SU-DHL-6 (cell line): Measurements from ENCODE around the gene RPS6KL1.

ENCODE experiments used
- H2AFZ ChIP-seq: fragments of 200-600 bp; sonication (generic); 2 replicates; pipeline ENCODE4 v1.6.1; 2014; ENCODE audit warnings: low read depth, mild to moderate bottlenecking, moderate library complexity, mixed read lengths, antibody characterized with exemption, low read length; ENCODE audit not compliant: severe bottlenecking
- H3F3A ChIP-seq: fragments of 200-600 bp; shearing (Covaris generic); 2 replicates; pipeline ENCODE4 v1.6.0; 2016; ENCODE audit warnings: antibody characterized with exemption, mild to moderate bottlenecking; ENCODE audit not compliant: insufficient read depth
- H3K27ac ChIP-seq: fragments of 200-600 bp; sonication (generic); 2 replicates; pipeline ENCODE4 v1.5.1; 2016; ENCODE audit warnings: low read depth, mild to moderate bottlenecking, low read length, moderate library complexity, mixed read lengths
- H3K27me3 ChIP-seq: fragments of 200-600 bp; sonication (generic), shearing (Covaris generic); 2 replicates; pipeline ENCODE4 v1.6.0; 2014; ENCODE audit warnings: mild to moderate bottlenecking, low read length
- H3K36me3 ChIP-seq: fragments of 200-600 bp; sonication (generic); 2 replicates; pipeline ENCODE4 v1.6.1; 2014; ENCODE audit warnings: mild to moderate bottlenecking, low read length, mixed read lengths
- H3K4me2 ChIP-seq: fragments of 300-600, 200-600 bp; shearing (Covaris generic), sonication (generic); 2 replicates; pipeline ENCODE4 v1.6.0; 2014; ENCODE audit warnings: low read length, low read depth, mild to moderate bottlenecking; ENCODE audit not compliant: poor library complexity, severe bottlenecking
- H3K4me3 ChIP-seq: fragments of 200-600 bp; sonication (generic); 2 replicates; pipeline ENCODE4 v1.5.1; 2014; ENCODE audit warnings: antibody characterized with exemption, low read length, mild to moderate bottlenecking, mixed read lengths; ENCODE audit not compliant: insufficient read depth, poor library complexity, severe bottlenecking
- H3K79me2 ChIP-seq: fragments of 200-600 bp; sonication (generic); 2 replicates; pipeline ENCODE4 v1.6.1; 2014; ENCODE audit warnings: mild to moderate bottlenecking, low read length, moderate library complexity; ENCODE audit not compliant: insufficient read depth
- H3K9ac ChIP-seq: fragments of 200-600 bp; sonication (generic); 2 replicates; pipeline ENCODE4 v1.7.0; 2014; ENCODE audit warnings: mild to moderate bottlenecking, low read length
- H3K9me2 ChIP-seq: fragments of 200-600 bp; sonication (generic); replicated peaks from 2 replicates; pipeline ENCODE4 v1.6.1; 2014; ENCODE audit warnings: low read length; ENCODE audit not compliant: insufficient read depth
- H3K9me3 ChIP-seq: fragments of 200-600 bp; sonication (generic); 2 replicates; pipeline ENCODE4 v1.6.1; 2014; ENCODE audit warnings: low read length, mixed read lengths; ENCODE audit not compliant: insufficient read depth
- H4K20me1 ChIP-seq: fragments of 200-600 bp; sonication (generic); 2 replicates; pipeline ENCODE4 v1.6.1; 2014; ENCODE audit warnings: low read depth, mild to moderate bottlenecking, antibody characterized with exemption, low read length, moderate library complexity, mixed read lengths
- CTCF ChIP-seq: fragments of 200-600 bp; sonication (generic); IDR thresholded peaks from one replicate; pipeline ENCODE4 v1.5.1; 2017; ENCODE audit warnings: antibody characterized with exemption, mild to moderate bottlenecking, low read length, moderate library complexity; ENCODE audit not compliant: insufficient read depth, poor library complexity, severe bottlenecking
- EZH2phosphoT487 ChIP-seq: fragments of 200-600 bp; sonication (generic), shearing (Covaris generic); conservative IDR thresholded peaks from 2 replicates; pipeline ENCODE4 v1.6.1; 2018; ENCODE audit warnings: mild to moderate bottlenecking, antibody characterized with exemption, low read length, moderate library complexity, mixed read lengths

RPS6KL1 gene

DNA sequence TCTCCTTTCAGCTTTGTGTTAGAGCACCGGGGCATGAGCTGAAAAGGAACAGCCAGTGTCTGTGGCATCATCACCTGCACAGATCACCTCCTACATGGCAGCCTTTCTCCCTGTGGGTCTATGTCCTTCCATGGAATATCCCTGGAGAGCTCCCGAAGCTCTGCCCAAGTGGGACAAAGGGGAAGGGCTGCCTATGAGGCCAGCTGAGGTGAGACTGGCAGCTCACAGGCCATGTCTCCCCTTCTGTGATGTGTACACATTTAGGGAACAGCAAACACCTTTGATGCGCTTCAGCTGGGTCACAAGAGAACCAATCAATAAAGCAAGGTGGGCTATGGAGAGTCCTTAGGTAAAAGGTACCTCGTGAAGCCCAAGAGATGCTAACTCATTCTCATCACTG is 51.2 kb downstream of the RPS6KL1 start:
- H3K27me3 ChIP-seq, result no peaks in the 10 kb centered on the region
- H3K79me2 ChIP-seq, result no peaks in the 10 kb centered on the region
- no peak overlapping the region for H3K27ac ChIP-seq
- no peak overlapping the region for H3K9ac ChIP-seq
- H3F3A ChIP-seq, result no peaks in the 10 kb centered on the region
- no peaks in the 10 kb centered on the region for H3K9me2 ChIP-seq
- H3K36me3 ChIP-seq, result no peaks in the 10 kb centered on the region
- H3K4me2 ChIP-seq, result no peak overlapping the region
- H2AFZ ChIP-seq, result no peak overlapping the region
- TF ChIP-seq EZH2phosphoT487 (no peak), CTCF (no peak)
- no peaks in the 10 kb centered on the region for H3K9me3 ChIP-seq
- H3K4me3 ChIP-seq, result no peak overlapping the region
- no peaks in the 10 kb centered on the region for H4K20me1 ChIP-seq

- Histone ChIP-seq H3K9me2 (no peaks in the 10 kb centered on the region), H3K9ac (no peak overlapping the region), H3K9me3 (no peaks in the 10 kb centered on the region), H3K27me3 (no peaks in the 10 kb centered on the region), H3K79me2 (no peaks in the 10 kb centered on the region), H3K36me3 (no peaks in the 10 kb centered on the region), H3F3A (no peaks in the 10 kb centered on the region), H3K27ac (no peak overlapping the region), H3K4me3 (no peak overlapping the region), H2AFZ (no peak overlapping the region), H4K20me1 (no peaks in the 10 kb centered on the region), H3K4me2 (no peak overlapping the region)
- TF ChIP-seq CTCF, result no peak
- no peak for TF ChIP-seq EZH2phosphoT487
These were observed 54.3 kb downstream of the RPS6KL1 start for GRCh38 chr14:74868739-74869138.

GRCh38 chr14:74867673-74868072 is 55.4 kb downstream of the RPS6KL1 start:
- H3K9me3 ChIP-seq, result no peaks in the 10 kb centered on the region
- H3K79me2 ChIP-seq, result no peaks in the 10 kb centered on the region
- no peaks in the 10 kb centered on the region for H3F3A ChIP-seq
- H4K20me1 ChIP-seq, result no peaks in the 10 kb centered on the region
- no peak overlapping the region for H3K4me2 ChIP-seq
- no peak overlapping the region for H3K27ac ChIP-seq
- TF ChIP-seq CTCF (no peak), EZH2phosphoT487 (no peak)
- H3K4me3 ChIP-seq, result no peak overlapping the region
- H3K27me3 ChIP-seq, result no peaks in the 10 kb centered on the region
- H3K36me3 ChIP-seq, result no peaks in the 10 kb centered on the region
- no peak overlapping the region for H2AFZ ChIP-seq
- no peaks in the 10 kb centered on the region for H3K9me2 ChIP-seq
- no peak overlapping the region for H3K9ac ChIP-seq
